Endothelial cell of umbilical vein (primary cell): ENCODE results near the gene LAMB4.

Experiments used
- CTCF ChIP-seq, 2 donors: IDR thresholded peaks; 1 replicate in 1 of 2; 2 replicates in 1 of 2; pipeline ENCODE4 v1.5.1; 2011; ENCODE audit warnings: low read length in 2 of 2, mild to moderate bottlenecking in 2 of 2, moderate library complexity in 2 of 2, control low read depth in 1 of 2, inconsistent platforms in 1 of 2, low read depth in 1 of 2; ENCODE audit not compliant: insufficient read depth in 1 of 2; ENCODE audit errors: extremely low read depth in 1 of 2
- POLR2A ChIP-seq: IDR thresholded peaks from 2 replicates; pipeline ENCODE4 v1.6.1; 2012; ENCODE audit warnings: low read depth, mild to moderate bottlenecking, control low read depth, low read length
- POLR2AphosphoS5 ChIP-seq: IDR thresholded peaks from 2 replicates; pipeline ENCODE4 v1.6.1; 2012; ENCODE audit warnings: low read depth, mild to moderate bottlenecking, control low read depth, low read length, moderate library complexity; ENCODE audit not compliant: insufficient read depth

- TF ChIP-seq POLR2AphosphoS5 (no peak), CTCF (IDR thresholded peaks at IDR 0.05; ENCODE audit: extremely low read depth in 1 of 2, insufficient read depth in 1 of 2, low read depth in 1 of 2, low read length in 2 of 2) (no peak), POLR2A (no peak)
Observed at GRCh38 chr7:108051454-108051853, 78.7 kb downstream of the LAMB4 start.
